Osteocyte (in vitro differentiated cells): ENCODE results near the gene PPP2R2B. TPM values are rescaled to one million over a fixed set of nuclear protein-coding genes. Genes with fewer than 3 reads are reported as not detected.

ENCODE experiments used
- DNase-seq: peaks from one replicate; pipeline ENCODE4 v3.0.0; 2021; ENCODE audit warnings: mixed read lengths; ENCODE audit not compliant: unreplicated experiment; ENCODE audit errors: extremely low spot score
- H3K27ac Mint-ChIP-seq: one replicate; pipeline ENCODE4 v1.8.0; 2021; ENCODE audit warnings: mild to moderate bottlenecking, mixed read lengths; ENCODE audit not compliant: unreplicated experiment
- H3K27me3 Mint-ChIP-seq: one replicate; pipeline ENCODE4 v1.8.0; 2021; ENCODE audit warnings: mixed read lengths; ENCODE audit not compliant: unreplicated experiment
- H3K36me3 Mint-ChIP-seq: one replicate; pipeline ENCODE4 v1.8.0; 2021; ENCODE audit warnings: mixed read lengths; ENCODE audit not compliant: unreplicated experiment
- H3K4me1 Mint-ChIP-seq: one replicate; pipeline ENCODE4 v1.8.0; 2021; ENCODE audit warnings: mixed read lengths; ENCODE audit not compliant: unreplicated experiment
- H3K4me3 Mint-ChIP-seq: one replicate; pipeline ENCODE4 v1.8.0; 2021; ENCODE audit warnings: mild to moderate bottlenecking, moderate library complexity, mixed read lengths; ENCODE audit not compliant: unreplicated experiment
- H3K9me3 Mint-ChIP-seq: one replicate; pipeline ENCODE4 v1.8.0; 2021; ENCODE audit warnings: mixed read lengths; ENCODE audit not compliant: unreplicated experiment
- total RNA-seq: library from RNA; stranded (reverse); gene quantifications from 2 replicates; pipeline ENCODE4 v1.2.1, GENCODE V29; 2021
- TF ChIP-seq, protein P1 (sequence below): fragments of 200-600 bp; sonication (generic); IDR thresholded peaks from 2 replicates; pipeline ENCODE4 v1.5.0; 2021; ENCODE audit warnings: antibody characterized with exemption, mild to moderate bottlenecking, moderate library complexity

PPP2R2B gene
- total RNA-seq, 1 donor from 2014 or later: not detected

DNA sequence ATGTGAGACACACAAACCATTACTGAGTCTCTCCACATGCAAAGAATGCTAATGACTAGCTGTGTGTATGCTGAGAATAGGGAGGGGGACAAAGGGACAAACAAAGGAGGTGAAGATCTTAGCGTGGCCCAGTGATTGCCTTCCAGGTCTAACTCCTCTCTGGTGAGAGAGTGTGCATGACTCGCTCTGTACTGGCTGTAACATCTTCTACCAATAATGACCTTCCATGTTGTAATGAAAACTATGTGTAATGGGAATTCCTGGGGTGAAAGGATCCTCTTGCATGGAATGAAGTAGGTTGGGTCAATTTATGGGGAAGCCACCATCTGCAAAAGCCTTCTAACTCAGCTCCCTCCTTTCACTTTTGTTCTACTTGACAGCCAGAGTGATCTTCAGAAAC, 338.1 kb downstream of the PPP2R2B start:
- no peaks in the 10 kb centered on the region for H3K36me3 Mint-ChIP-seq
- H3K4me1 Mint-ChIP-seq: peaks cover 3% of the 10 kb centered on the region
- peaks cover 10% of the 10 kb centered on the region for H3K27me3 Mint-ChIP-seq

DNA sequence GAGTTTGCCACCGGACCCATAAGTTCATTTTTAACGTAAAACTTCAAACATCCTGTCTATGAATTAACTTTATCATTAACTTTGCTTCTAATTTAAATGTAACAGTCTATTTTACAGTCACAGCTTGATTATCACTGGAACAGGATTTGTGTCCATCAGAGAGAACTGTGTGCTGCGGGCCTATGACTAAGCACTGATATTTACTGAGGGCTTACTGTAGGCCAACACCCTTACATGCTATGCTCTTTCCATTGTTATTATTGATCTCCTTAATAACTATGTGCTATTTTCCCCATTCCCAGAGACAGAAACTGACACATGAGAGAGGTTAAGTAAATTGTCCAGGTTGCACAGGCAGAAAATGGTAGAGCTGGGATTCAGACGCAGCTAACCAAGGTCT, 338.6 kb downstream of the PPP2R2B start:
- Mint-ChIP-seq H3K4me3 (no peak overlapping the region), H3K9me3 (no peaks in the 10 kb centered on the region), H3K4me1 (peaks cover 3% of the 10 kb centered on the region), H3K27ac (no peak overlapping the region), H3K27me3 (peaks cover 10% of the 10 kb centered on the region), H3K36me3 (no peaks in the 10 kb centered on the region)
- TF ChIP-seq, protein P1, sequence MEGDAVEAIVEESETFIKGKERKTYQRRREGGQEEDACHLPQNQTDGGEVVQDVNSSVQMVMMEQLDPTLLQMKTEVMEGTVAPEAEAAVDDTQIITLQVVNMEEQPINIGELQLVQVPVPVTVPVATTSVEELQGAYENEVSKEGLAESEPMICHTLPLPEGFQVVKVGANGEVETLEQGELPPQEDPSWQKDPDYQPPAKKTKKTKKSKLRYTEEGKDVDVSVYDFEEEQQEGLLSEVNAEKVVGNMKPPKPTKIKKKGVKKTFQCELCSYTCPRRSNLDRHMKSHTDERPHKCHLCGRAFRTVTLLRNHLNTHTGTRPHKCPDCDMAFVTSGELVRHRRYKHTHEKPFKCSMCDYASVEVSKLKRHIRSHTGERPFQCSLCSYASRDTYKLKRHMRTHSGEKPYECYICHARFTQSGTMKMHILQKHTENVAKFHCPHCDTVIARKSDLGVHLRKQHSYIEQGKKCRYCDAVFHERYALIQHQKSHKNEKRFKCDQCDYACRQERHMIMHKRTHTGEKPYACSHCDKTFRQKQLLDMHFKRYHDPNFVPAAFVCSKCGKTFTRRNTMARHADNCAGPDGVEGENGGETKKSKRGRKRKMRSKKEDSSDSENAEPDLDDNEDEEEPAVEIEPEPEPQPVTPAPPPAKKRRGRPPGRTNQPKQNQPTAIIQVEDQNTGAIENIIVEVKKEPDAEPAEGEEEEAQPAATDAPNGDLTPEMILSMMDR: no peak
- no peak for DNase-seq

More for the DNA sequence above, 338.1 kb downstream of the PPP2R2B start:
- TF ChIP-seq, protein P1: no peak
- H3K27ac Mint-ChIP-seq: no peak overlapping the region
- no peaks in the 10 kb centered on the region for H3K9me3 Mint-ChIP-seq
- no peak overlapping the region for H3K4me3 Mint-ChIP-seq
- no peak for DNase-seq

GRCh38 chr5:146538432-146538831, 340.1 kb downstream of the PPP2R2B start:
- H3K27ac Mint-ChIP-seq: no peak overlapping the region
- no peaks in the 10 kb centered on the region for H3K9me3 Mint-ChIP-seq
- no peaks in the 10 kb centered on the region for H3K36me3 Mint-ChIP-seq
- H3K27me3 Mint-ChIP-seq: peaks cover 10% of the 10 kb centered on the region
- TF ChIP-seq, protein P1: no peak
- no peak for DNase-seq
- H3K4me1 Mint-ChIP-seq: peaks cover 6% of the 10 kb centered on the region
- H3K4me3 Mint-ChIP-seq: no peak overlapping the region

- TF ChIP-seq, protein P1: no peak
- Mint-ChIP-seq H3K27me3 (peaks cover 10% of the 10 kb centered on the region), H3K9me3 (no peaks in the 10 kb centered on the region), H3K36me3 (no peaks in the 10 kb centered on the region), H3K27ac (no peak overlapping the region), H3K4me3 (no peak overlapping the region), H3K4me1 (peaks cover 7% of the 10 kb centered on the region)
- no peak for DNase-seq
Observed at GRCh38 chr5:146533882-146534281, 344.7 kb downstream of the PPP2R2B start.

- no peak overlapping the region for H3K27ac Mint-ChIP-seq
- no peak for DNase-seq
- no peaks in the 10 kb centered on the region for H3K36me3 Mint-ChIP-seq
Observed at GRCh38 chr5:146533260-146533857, 345.2 kb downstream of the PPP2R2B start.

More at GRCh38 chr5:146533260-146533857, 345.2 kb downstream of the PPP2R2B start:
- Mint-ChIP-seq H3K4me3 (no peak overlapping the region), H3K4me1 (peaks cover 7% of the 10 kb centered on the region), H3K27me3 (peaks cover 9% of the 10 kb centered on the region), H3K9me3 (no peaks in the 10 kb centered on the region)
- TF ChIP-seq, protein P1: peak; percentile 88
